HG02981 (cell line): ENCODE data around the gene SLC25A39.

Experiments
- ATAC-seq: cut with Tn5 transposase; IDR thresholded peaks from one replicate; pipeline ENCODE4 v1.9.1; 2021; ENCODE audit warnings: mild to moderate bottlenecking, moderate library complexity; ENCODE audit not compliant: unreplicated experiment

The SLC25A39 gene

GRCh38 chr17:44314869-44315661 lies 9.6 kb downstream of the SLC25A39 start:
- no peak for ATAC-seq

DNA sequence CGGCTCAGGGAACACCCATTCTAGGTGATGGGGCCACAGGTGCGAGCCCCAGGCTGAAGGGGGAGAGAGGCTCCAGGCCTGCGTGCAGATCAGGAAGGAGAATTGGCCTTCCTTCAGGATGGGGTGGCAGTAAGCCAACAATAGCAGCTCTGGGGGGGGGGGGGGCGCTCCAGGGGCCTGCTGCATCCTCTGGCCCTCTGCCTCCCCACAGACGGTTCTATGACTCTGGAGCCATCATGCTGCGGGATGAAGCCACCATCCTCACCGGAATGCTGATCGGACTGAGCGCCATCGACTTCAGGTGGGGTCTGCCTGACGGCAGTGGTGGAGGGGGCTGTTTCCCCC lies 10.1 kb downstream of the SLC25A39 start:
- ATAC-seq = no peak

GRCh38 chr17:44314031-44314430 lies 10.6 kb downstream of the SLC25A39 start:
- no peak for ATAC-seq

DNA sequence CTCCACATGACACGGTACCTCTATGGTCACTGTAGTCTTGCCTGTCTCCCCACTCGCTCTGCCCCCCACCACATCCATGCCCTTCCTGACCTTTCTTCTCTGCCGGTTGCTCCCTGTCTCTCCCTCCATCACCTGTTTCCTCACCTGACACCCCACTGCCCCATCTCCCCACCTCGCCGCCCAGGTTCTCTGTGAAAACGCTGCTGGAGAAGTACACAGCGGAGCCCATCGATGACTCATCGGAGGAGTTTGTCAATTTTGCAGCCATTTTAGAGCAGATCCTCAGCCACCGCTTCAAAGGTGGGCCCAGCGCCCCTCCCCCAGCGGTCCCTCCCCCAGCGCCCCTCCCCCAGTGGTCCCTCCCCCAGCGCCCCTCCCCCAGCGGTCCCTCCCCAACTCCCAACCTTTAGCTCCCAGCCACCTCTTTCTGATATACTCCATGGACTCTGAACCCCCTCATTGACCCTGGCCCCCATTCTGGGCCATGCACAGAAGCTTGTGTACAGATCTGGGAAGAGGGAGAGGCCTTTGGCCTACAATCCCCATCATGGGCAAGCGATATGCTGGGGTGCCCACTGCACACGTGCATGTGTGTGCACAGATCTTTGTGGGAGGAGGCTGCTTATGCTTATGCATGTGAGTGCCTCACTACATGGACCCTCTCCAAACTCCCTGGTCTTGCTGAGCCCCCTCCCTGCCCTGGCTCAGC lies 12.1 kb downstream of the SLC25A39 start:
- ATAC-seq = no peak

DNA sequence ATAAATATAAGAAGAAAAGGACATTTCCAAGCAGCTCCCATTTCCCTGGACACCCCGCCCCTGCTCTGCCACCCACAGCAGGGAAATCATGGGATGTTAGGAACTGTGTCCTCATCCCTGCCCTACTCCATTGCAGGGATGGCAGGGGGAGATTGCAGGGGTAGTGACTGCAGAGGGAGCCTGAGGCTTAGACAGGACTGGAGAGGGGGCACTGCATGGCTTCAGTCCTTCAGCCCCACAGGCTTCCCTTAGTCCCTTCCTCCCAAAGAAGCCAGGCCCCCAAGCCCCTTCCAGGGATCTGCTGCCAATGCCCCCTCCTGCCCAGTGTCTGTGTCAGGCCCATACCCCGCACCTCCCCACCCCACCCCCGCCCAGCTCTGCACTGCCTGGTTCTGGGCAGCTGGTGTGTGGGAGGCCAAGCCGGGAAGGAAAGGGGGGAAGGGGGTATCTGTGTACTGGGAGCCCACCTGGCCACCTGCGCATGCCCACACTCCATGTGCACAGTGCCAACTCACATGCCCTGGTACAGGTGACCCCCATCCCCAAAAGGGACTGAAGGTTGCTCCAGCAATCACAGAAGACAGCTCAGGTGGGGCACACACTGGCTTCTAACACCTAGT lies 13.0 kb downstream of the SLC25A39 start:
- ATAC-seq = no peak

DNA sequence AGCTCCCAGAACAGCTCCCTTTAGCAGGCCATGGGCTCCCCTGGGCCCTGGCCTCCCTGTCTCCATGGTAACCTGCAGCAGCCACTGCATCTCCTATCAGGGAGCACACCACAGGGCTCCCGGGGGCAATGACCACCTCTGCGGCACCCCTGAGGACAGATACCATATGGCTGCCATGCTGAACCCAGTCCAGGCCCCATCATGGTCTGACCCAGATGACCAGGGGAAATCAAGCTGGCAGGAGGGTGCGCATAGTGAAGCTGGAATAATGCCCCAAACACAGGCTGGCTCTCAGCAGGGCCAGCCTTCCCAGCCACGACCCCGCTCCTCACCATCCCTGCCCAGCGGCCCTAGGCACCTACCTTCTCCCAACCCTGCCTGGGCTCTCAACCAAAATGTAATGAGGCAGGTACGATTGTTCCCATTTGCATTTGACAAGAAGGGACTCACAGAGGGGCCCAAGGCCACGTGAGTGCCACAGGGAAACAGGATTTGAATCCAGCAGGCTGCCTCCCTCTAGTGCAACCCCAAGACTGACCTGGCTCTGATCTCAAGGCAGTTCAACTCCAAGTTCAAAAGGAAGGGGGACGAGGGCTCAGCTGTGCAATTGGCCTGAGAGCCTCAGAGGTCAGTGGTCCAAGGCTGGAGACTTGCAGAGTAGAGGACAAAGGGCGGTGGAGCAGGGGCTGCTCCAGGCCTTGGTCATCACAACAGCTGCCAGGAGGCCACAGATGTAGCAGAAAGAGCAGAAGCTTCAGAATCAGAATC lies 13.8 kb downstream of the SLC25A39 start:
- no peak for ATAC-seq

DNA sequence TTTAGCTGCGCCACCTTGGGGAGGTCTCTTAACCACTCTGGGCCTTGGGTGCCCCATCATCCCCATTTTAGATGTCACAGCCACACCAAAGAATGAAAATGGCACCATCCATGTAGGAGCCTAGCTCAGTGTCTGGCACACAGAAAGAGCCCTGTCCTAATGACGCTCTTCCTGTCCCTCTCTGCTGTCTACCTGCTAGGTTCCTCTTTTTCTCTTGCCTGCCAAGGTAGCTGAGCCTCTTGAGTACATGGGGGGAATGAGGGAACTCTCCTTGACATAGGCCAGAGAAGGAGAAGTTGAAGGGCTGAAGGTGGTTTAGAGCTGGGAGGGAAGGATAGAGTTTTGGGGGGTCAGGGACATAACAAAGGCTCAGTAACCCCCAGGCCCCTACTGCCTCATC lies 14.4 kb downstream of the SLC25A39 start:
- no peak for ATAC-seq

GRCh38 chr17:44309472-44309871 lies 15.2 kb downstream of the SLC25A39 start:
- ATAC-seq = no peak

GRCh38 chr17:44308865-44309264 lies 15.8 kb downstream of the SLC25A39 start:
- no peak for ATAC-seq

GRCh38 chr17:44308320-44308818 lies 16.3 kb downstream of the SLC25A39 start, which contains the start of gene RUNDC3A:
Gene RUNDC3A, plus strand, starts transcription at chr17:44308601. Its CDS starts 232 bp downstream, at chr17:44308833.
- ATAC-seq = no peak

- no peak for ATAC-seq
Observed at GRCh38 chr17:44307387-44308186, 17.0 kb downstream of the SLC25A39 start.

- ATAC-seq = no peak
Observed at GRCh38 chr17:44304651-44305050, 20.0 kb downstream of the SLC25A39 start.

DNA sequence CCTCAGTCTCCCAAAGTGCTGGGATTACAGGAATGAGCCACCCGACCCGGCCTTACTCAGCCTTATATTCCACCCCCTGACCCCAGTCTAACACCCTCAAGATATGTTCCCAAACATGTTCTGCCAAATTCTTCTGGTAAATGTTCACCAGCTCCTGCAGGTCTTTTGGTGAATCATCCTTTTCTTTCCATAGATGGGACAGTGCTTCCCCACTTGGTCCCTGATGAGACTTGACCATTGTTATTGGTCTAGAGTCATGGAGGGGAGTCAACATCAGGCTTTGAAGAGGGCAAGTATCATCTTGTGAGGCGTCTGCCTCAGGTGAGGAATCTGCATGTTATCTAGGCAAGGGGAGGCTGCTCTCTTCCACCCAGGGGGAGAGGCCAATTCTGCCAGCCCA lies 26.6 kb downstream of the SLC25A39 start:
- no peak for ATAC-seq

- ATAC-seq = no peak
Observed at GRCh38 chr17:44293509-44294226, 31.0 kb downstream of the SLC25A39 start.

DNA sequence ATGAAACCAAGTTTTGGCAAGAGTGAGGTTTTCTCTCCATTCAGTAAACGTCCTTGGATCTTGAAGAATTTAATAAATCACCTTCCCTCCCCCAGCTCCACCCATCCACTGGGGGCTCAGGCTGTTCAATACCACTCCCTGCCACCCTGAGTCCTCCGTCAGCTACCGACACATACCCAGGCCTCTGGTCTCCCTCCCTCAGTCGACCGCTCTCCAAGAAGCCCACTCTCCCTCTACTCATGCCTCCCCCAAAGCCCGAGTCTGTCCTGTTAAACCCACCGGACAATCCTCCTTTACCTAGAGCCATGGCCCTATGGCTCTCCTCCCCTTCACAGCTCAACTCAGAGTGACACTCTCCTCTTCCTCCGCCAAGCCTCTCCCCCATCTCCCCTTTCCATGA lies 37.0 kb downstream of the SLC25A39 start:
- ATAC-seq = no peak

DNA sequence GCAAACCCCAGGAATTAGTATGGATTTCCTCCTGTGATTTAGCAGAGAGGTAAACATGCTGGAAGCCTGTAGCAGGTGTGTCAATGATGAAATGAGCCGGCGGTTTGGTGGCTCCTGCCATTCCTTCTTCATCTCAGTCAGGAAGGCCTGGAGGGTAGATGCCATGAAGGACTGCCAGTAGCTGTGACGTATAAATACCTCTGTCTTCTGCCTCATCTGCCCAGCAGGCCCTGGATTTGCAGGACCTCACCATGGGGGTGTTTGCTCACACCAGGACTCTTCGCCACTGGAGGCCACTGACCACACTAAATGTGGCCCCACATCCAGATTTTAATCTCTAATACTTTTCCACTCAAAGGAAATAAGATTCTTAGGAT lies 40.6 kb downstream of the SLC25A39 start:
- ATAC-seq = no peak

- no peak for ATAC-seq
Observed at GRCh38 chr17:44283344-44284023, 41.1 kb downstream of the SLC25A39 start.

DNA sequence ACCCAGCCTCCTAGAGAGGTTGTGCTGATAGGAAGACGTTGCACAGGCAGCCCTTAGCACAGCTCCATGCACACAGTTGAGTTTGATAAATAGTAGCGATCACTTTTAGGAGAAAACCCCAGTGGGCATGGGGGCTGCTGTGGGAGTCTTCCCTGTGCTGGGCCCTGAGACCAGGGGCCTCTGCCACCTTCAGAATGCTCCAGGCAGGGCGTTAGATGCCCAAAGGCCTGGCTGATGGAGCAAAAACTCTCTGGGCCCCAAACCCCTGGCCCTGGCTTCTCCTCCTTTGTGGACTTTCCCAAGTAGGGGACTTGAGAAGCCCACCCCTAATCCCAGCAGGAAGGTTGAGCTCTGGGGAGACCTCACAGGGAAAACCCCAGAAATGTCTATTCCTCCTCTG lies 42.4 kb downstream of the SLC25A39 start:
- no peak for ATAC-seq

- no peak for ATAC-seq
Observed at GRCh38 chr17:44281570-44281969, 43.1 kb downstream of the SLC25A39 start.
